ENCODE measurements around the gene TNFSF13B. TPM values are rescaled to one million over a fixed set of nuclear protein-coding genes. Genes with fewer than 3 reads are reported as not detected.
A peak's percentile ranks its signal among the peaks of the same experiment; 100 is the strongest.
"Not testable (repeated sequence)": the region's sequence is repeated elsewhere in the genome, so short reads cannot be mapped to it uniquely, and the experiment has no call there.

Gene TNFSF13B
- total RNA-seq, 1 experiment from 2014 or later: 1.9 TPM

GRCh38 chr13:108306860-108307259 lies 37.3 kb downstream of the TNFSF13B start:
- no peak overlapping the region for H3K4me3 ChIP-seq (ENCODE audit: insufficient read depth, low read depth, low read length)
- no peaks in the 10 kb centered on the region for H3K36me3 ChIP-seq (replicated peaks; ENCODE audit: control insufficient read depth, insufficient read depth, low read length)
- no peaks in the 10 kb centered on the region for H3K27me3 ChIP-seq (ENCODE audit: control insufficient read depth, insufficient read depth, low read length)
- DNase-seq: no peak

GRCh38 chr13:108311596-108311995 lies 42.1 kb downstream of the TNFSF13B start:
- H3K36me3 ChIP-seq (replicated peaks; ENCODE audit: control insufficient read depth, insufficient read depth, low read length); H3K27me3 ChIP-seq (ENCODE audit: control insufficient read depth, insufficient read depth, low read length); H3K4me3 ChIP-seq (ENCODE audit: insufficient read depth, low read depth, low read length); DNase-seq: not testable (repeated sequence)

GRCh38 chr13:108313382-108313781 lies 43.9 kb downstream of the TNFSF13B start:
- no peak for DNase-seq
- Histone ChIP-seq H3K36me3 (replicated peaks; ENCODE audit: control insufficient read depth, insufficient read depth, low read length) (no peaks in the 10 kb centered on the region), H3K27me3 (ENCODE audit: control insufficient read depth, insufficient read depth, low read length) (no peaks in the 10 kb centered on the region), H3K4me3 (ENCODE audit: insufficient read depth, low read depth, low read length) (no peak overlapping the region)

GRCh38 chr13:108315273-108315672 lies 45.8 kb downstream of the TNFSF13B start:
- no peak for DNase-seq
- Histone ChIP-seq H3K36me3 (replicated peaks; ENCODE audit: control insufficient read depth, insufficient read depth, low read length) (no peaks in the 10 kb centered on the region), H3K27me3 (ENCODE audit: control insufficient read depth, insufficient read depth, low read length) (no peaks in the 10 kb centered on the region), H3K4me3 (ENCODE audit: insufficient read depth, low read depth, low read length) (no peak overlapping the region)

- Histone ChIP-seq H3K27me3 (ENCODE audit: control insufficient read depth, insufficient read depth, low read length) (no peaks in the 10 kb centered on the region), H3K4me3 (ENCODE audit: insufficient read depth, low read depth, low read length) (no peak overlapping the region), H3K36me3 (replicated peaks; ENCODE audit: control insufficient read depth, insufficient read depth, low read length) (no peaks in the 10 kb centered on the region)
- DNase-seq: no peak
Measured at GRCh38 chr13:108315991-108316390, 46.5 kb downstream of the TNFSF13B start.

GRCh38 chr13:108316413-108316812 lies 46.9 kb downstream of the TNFSF13B start:
- no peaks in the 10 kb centered on the region for H3K36me3 ChIP-seq (replicated peaks; ENCODE audit: control insufficient read depth, insufficient read depth, low read length)
- DNase-seq: no peak
- no peaks in the 10 kb centered on the region for H3K27me3 ChIP-seq (ENCODE audit: control insufficient read depth, insufficient read depth, low read length)
- no peak overlapping the region for H3K4me3 ChIP-seq (ENCODE audit: insufficient read depth, low read depth, low read length)

- H3K27me3 ChIP-seq (ENCODE audit: control insufficient read depth, insufficient read depth, low read length): no peaks in the 10 kb centered on the region
- H3K4me3 ChIP-seq (ENCODE audit: insufficient read depth, low read depth, low read length): no peak overlapping the region
- DNase-seq: peak; percentile 4
- no peaks in the 10 kb centered on the region for H3K36me3 ChIP-seq (replicated peaks; ENCODE audit: control insufficient read depth, insufficient read depth, low read length)
Measured at GRCh38 chr13:108322206-108322824, 52.8 kb downstream of the TNFSF13B start.

GRCh38 chr13:108323031-108323430 lies 53.5 kb downstream of the TNFSF13B start:
- Histone ChIP-seq H3K27me3 (ENCODE audit: control insufficient read depth, insufficient read depth, low read length) (no peaks in the 10 kb centered on the region), H3K4me3 (ENCODE audit: insufficient read depth, low read depth, low read length) (no peak overlapping the region)
- DNase-seq: no peak

GRCh38 chr13:108325863-108326262 lies 56.3 kb downstream of the TNFSF13B start:
- H3K27me3 ChIP-seq (ENCODE audit: control insufficient read depth, insufficient read depth, low read length): no peaks in the 10 kb centered on the region
- no peak overlapping the region for H3K4me3 ChIP-seq (ENCODE audit: insufficient read depth, low read depth, low read length)
- no peaks in the 10 kb centered on the region for H3K36me3 ChIP-seq (replicated peaks; ENCODE audit: control insufficient read depth, insufficient read depth, low read length)
- no peak for DNase-seq

More at GRCh38 chr13:108323031-108323430, 53.5 kb downstream of the TNFSF13B start:
- H3K36me3 ChIP-seq (replicated peaks; ENCODE audit: control insufficient read depth, insufficient read depth, low read length): no peaks in the 10 kb centered on the region

- H3K36me3 ChIP-seq (replicated peaks; ENCODE audit: control insufficient read depth, insufficient read depth, low read length): no peaks in the 10 kb centered on the region
- no peak for DNase-seq
- no peak overlapping the region for H3K4me3 ChIP-seq (ENCODE audit: insufficient read depth, low read depth, low read length)
- no peaks in the 10 kb centered on the region for H3K27me3 ChIP-seq (ENCODE audit: control insufficient read depth, insufficient read depth, low read length)
Measured at GRCh38 chr13:108326309-108326708, 56.8 kb downstream of the TNFSF13B start.

- no peaks in the 10 kb centered on the region for H3K36me3 ChIP-seq (replicated peaks; ENCODE audit: control insufficient read depth, insufficient read depth, low read length)
- H3K27me3 ChIP-seq (ENCODE audit: control insufficient read depth, insufficient read depth, low read length): no peaks in the 10 kb centered on the region
- H3K4me3 ChIP-seq (ENCODE audit: insufficient read depth, low read depth, low read length): no peak overlapping the region
- no peak for DNase-seq
Measured at GRCh38 chr13:108328848-108329247, 59.3 kb downstream of the TNFSF13B start.

GRCh38 chr13:108332791-108333190 lies 63.3 kb downstream of the TNFSF13B start:
- DNase-seq: no peak
- H3K27me3 ChIP-seq (ENCODE audit: control insufficient read depth, insufficient read depth, low read length): no peaks in the 10 kb centered on the region
- H3K4me3 ChIP-seq (ENCODE audit: insufficient read depth, low read depth, low read length): no peak overlapping the region
- H3K36me3 ChIP-seq (replicated peaks; ENCODE audit: control insufficient read depth, insufficient read depth, low read length): no peaks in the 10 kb centered on the region

GRCh38 chr13:108342369-108343289 lies 73.1 kb downstream of the TNFSF13B start:
- Histone ChIP-seq H3K27me3 (ENCODE audit: control insufficient read depth, insufficient read depth, low read length) (no peaks in the 10 kb centered on the region), H3K36me3 (replicated peaks; ENCODE audit: control insufficient read depth, insufficient read depth, low read length) (no peaks in the 10 kb centered on the region; the same call in 1 of the 2 replicates), H3K4me3 (ENCODE audit: insufficient read depth, low read depth, low read length) (no peak overlapping the region)
- DNase-seq: peak; percentile 9

- peak; percentile 8 for DNase-seq
- H3K4me3 ChIP-seq (ENCODE audit: insufficient read depth, low read depth, low read length): no peak overlapping the region
Measured at GRCh38 chr13:108345016-108345415, 75.5 kb downstream of the TNFSF13B start.

GRCh38 chr13:108346376-108346775 lies 76.9 kb downstream of the TNFSF13B start:
- no peak for DNase-seq
- Histone ChIP-seq H3K4me3 (ENCODE audit: insufficient read depth, low read depth, low read length) (no peak overlapping the region), H3K36me3 (replicated peaks; ENCODE audit: control insufficient read depth, insufficient read depth, low read length) (no peaks in the 10 kb centered on the region; the same call in 1 of the 2 replicates)

More at GRCh38 chr13:108345016-108345415, 75.5 kb downstream of the TNFSF13B start:
- Histone ChIP-seq H3K36me3 (replicated peaks; ENCODE audit: control insufficient read depth, insufficient read depth, low read length) (no peaks in the 10 kb centered on the region; the same call in 1 of the 2 replicates), H3K27me3 (ENCODE audit: control insufficient read depth, insufficient read depth, low read length) (no peaks in the 10 kb centered on the region)

More at GRCh38 chr13:108346376-108346775, 76.9 kb downstream of the TNFSF13B start:
- H3K27me3 ChIP-seq (ENCODE audit: control insufficient read depth, insufficient read depth, low read length): no peaks in the 10 kb centered on the region

Data from H7 (cell line).